Parathyroid adenoma (tissue), 2 donors: ENCODE measurements around the gene MRPL16.
"Not testable (repeated sequence)": the region's sequence is repeated elsewhere in the genome, so short reads cannot be mapped to it uniquely, and the experiment has no call there.

Source experiments
- H2AFZ ChIP-seq: fragments of 300-600 bp; sonication (generic); one replicate; pipeline ENCODE4 v1.7.0; 2017; ENCODE audit warnings: antibody characterized with exemption, mild to moderate bottlenecking
- H3K27ac ChIP-seq: fragments of 300-600 bp; sonication (generic); one replicate; pipeline ENCODE4 v1.7.0; 2017
- H3K27me3 ChIP-seq: fragments of 300-600 bp; sonication (generic); one replicate; pipeline ENCODE4 v1.7.0; 2017; ENCODE audit warnings: low read length; ENCODE audit not compliant: control insufficient read depth, insufficient read depth
- H3K36me3 ChIP-seq: fragments of 300-600 bp; sonication (generic); one replicate; pipeline ENCODE4 v1.7.0; 2017; ENCODE audit warnings: low read length; ENCODE audit not compliant: control insufficient read depth, insufficient read depth
- H3K4me1 ChIP-seq: fragments of 300-600 bp; sonication (generic); one replicate; pipeline ENCODE4 v1.7.0; 2017; ENCODE audit warnings: control low read depth
- H3K4me2 ChIP-seq: fragments of 300-600 bp; sonication (generic); one replicate; pipeline ENCODE4 v1.7.0; 2017; ENCODE audit warnings: low read length
- H3K4me3 ChIP-seq: fragments of 300-600 bp; sonication (generic); one replicate; pipeline ENCODE4 v1.7.0; 2017; ENCODE audit warnings: low read depth, low read length
- H3K79me2 ChIP-seq: fragments of 300-600 bp; sonication (generic); one replicate; pipeline ENCODE4 v1.7.0; 2017; ENCODE audit warnings: control low read depth
- H3K9ac ChIP-seq: fragments of 300-600 bp; sonication (generic); one replicate; pipeline ENCODE4 v1.7.0; 2017; ENCODE audit warnings: mild to moderate bottlenecking
- H3K9me3 ChIP-seq: fragments of 300-600 bp; sonication (generic); one replicate; pipeline ENCODE4 v1.7.0; 2017; ENCODE audit warnings: low read length; ENCODE audit not compliant: control insufficient read depth
- TF ChIP-seq, protein P1 (sequence below): fragments of 300-600 bp; sonication (generic); IDR thresholded peaks from one replicate; pipeline ENCODE4 v1.7.0; 2017; ENCODE audit warnings: antibody characterized with exemption, mild to moderate bottlenecking
- donor health status: primary hyperparathyroidism.

MRPL16 gene

DNA sequence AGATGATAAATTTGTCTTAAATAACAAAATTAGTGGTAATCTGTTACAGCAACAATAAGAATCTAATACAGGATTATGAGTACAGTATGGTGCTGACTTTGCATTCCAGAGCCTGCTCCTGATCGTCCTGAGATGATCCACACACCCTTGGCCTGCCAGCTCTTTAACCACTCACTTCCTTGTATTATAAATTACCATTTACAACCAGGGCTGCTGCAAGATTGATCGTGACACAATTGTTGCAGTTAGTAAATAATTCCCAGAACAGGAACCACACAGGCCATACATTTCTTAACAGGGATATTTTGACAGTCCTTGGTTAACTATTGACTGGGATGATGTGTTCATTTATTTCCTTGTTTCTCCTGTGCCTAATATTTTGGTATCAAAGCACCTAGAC is 38.6 kb upstream of the MRPL16 start:
- Histone ChIP-seq H3K4me3 (no peak overlapping the region), H2AFZ (no peak overlapping the region), H3K9me3 (no peaks in the 10 kb centered on the region), H3K36me3 (no peaks in the 10 kb centered on the region), H3K27ac (no peak overlapping the region), H3K4me1 (no peaks in the 10 kb centered on the region), H3K27me3 (no peaks in the 10 kb centered on the region), H3K4me2 (no peak overlapping the region), H3K9ac (no peak overlapping the region), H3K79me2 (no peaks in the 10 kb centered on the region)
- TF ChIP-seq, protein P1, sequence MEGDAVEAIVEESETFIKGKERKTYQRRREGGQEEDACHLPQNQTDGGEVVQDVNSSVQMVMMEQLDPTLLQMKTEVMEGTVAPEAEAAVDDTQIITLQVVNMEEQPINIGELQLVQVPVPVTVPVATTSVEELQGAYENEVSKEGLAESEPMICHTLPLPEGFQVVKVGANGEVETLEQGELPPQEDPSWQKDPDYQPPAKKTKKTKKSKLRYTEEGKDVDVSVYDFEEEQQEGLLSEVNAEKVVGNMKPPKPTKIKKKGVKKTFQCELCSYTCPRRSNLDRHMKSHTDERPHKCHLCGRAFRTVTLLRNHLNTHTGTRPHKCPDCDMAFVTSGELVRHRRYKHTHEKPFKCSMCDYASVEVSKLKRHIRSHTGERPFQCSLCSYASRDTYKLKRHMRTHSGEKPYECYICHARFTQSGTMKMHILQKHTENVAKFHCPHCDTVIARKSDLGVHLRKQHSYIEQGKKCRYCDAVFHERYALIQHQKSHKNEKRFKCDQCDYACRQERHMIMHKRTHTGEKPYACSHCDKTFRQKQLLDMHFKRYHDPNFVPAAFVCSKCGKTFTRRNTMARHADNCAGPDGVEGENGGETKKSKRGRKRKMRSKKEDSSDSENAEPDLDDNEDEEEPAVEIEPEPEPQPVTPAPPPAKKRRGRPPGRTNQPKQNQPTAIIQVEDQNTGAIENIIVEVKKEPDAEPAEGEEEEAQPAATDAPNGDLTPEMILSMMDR = no peak

DNA sequence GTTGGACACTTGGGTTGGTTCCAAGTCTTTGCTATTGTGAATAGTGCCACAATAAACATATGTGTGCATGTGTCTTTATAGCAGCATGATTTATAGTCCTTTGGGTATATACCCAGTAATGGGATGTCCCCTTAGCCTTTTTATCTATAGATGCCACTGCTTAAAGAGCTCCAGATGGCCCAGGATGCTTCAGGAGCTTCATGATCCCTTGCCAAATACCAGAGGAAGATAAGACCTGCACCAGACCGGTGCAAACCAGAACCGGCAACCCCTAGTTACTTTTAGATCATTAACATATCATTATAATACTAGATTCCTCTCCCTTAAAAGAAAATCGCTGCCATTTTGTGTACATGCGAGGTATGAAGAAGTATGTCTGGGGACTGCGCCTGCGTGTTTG is 37.9 kb upstream of the MRPL16 start:
- not testable (repeated sequence) for H3K27me3 ChIP-seq, H3K4me3 ChIP-seq, H2AFZ ChIP-seq, H3K4me2 ChIP-seq, H3K4me1 ChIP-seq, H3K79me2 ChIP-seq, H3K9me3 ChIP-seq, H3K9ac ChIP-seq, H3K36me3 ChIP-seq, H3K27ac ChIP-seq

DNA sequence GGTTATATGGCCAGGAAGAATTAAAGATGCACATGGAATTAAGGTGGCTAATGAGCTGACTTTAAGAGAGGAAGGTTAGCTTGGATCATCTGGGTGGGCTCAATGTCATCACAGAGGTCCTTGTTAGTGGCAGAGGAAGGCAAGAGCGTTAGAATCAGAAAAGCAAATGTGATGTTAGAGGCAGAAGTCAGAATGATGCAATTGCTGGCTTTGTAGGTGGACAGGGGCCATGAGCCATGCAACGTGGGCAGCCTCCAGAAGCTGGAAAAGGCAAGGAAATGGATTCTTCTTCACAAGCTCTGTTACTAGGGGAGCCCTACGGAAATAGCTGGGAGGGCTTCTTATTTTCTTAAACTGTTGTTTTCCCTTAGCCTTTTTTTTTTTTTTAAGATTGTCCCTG is 37.0 kb upstream of the MRPL16 start:
- Histone ChIP-seq H3K9me3 (no peaks in the 10 kb centered on the region), H3K4me1 (no peaks in the 10 kb centered on the region)

DNA sequence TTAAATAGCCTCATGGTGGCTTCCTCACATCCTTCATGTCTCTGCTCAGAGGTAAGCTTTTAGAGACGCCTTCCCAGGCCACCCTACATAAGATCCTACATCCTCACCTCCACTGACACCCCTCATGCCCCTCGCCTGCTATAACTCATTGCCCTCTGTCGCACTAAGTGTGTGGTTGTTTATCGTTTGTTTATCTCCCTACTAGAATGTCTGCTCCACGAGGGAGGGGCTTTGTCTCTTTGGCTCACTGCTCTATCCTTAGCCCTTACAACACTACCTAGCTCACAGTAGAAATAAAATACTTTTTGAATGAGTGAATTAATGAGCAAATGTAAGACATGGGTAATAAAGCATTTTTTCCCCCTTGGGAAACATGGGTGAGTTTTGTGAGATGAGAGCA is 36.0 kb upstream of the MRPL16 start:
- Histone ChIP-seq H3K79me2 (no peaks in the 10 kb centered on the region), H3K9ac (no peak overlapping the region), H3K27me3 (no peaks in the 10 kb centered on the region), H3K4me3 (no peak overlapping the region), H3K9me3 (no peaks in the 10 kb centered on the region), H3K27ac (no peak overlapping the region), H2AFZ (no peak overlapping the region), H3K36me3 (no peaks in the 10 kb centered on the region), H3K4me2 (no peak overlapping the region), H3K4me1 (no peaks in the 10 kb centered on the region)
- TF ChIP-seq, protein P1 = no peak

More for the DNA sequence above, 37.0 kb upstream of the MRPL16 start:
- Histone ChIP-seq H3K27me3 (no peaks in the 10 kb centered on the region), H3K36me3 (no peaks in the 10 kb centered on the region), H3K9ac (no peak overlapping the region), H2AFZ (no peak overlapping the region), H3K4me3 (no peak overlapping the region), H3K4me2 (no peak overlapping the region), H3K27ac (no peak overlapping the region), H3K79me2 (no peaks in the 10 kb centered on the region)
- TF ChIP-seq, protein P1 = no peak

DNA sequence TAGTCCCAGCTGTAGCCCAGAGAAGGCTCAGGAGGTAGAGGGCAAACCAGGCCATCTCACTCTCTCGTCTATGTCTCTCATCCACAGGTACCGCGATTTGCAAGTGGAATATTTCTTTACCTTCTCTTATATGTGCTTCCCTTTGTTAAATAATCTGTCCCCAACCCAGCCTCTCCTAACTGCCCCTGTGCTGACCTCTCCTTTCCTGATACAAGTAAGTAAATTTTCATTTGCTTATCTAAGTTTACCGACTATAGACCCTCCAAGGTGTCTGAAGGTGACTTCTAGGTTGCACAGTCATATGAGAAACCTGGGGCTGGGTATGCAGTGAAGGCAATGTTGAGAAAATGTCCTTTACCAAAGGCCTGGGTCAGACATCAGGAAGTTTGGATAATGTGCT is 34.8 kb upstream of the MRPL16 start, which contains the start of gene CBLIF:
Gene CBLIF (minus strand): TSS at position 101 of the 400 bp plus-strand sequence. CDS start 46 bp downstream, at position 55.
- Histone ChIP-seq H3K27me3 (no peaks in the 10 kb centered on the region), H3K27ac (no peak within 1 kb of the TSS), H3K4me3 (no peak within 1 kb of the TSS), H3K9ac (no peak within 1 kb of the TSS), H2AFZ (no peak within 1 kb of the TSS), H3K79me2 (no peaks in the 10 kb centered on the region), H3K36me3 (no peaks in the 10 kb centered on the region), H3K9me3 (no peaks in the 10 kb centered on the region), H3K4me1 (no peaks in the 10 kb centered on the region), H3K4me2 (no peak within 1 kb of the TSS)
- TF ChIP-seq, protein P1 = no peak
